AG10803 (cell line): Measurements from ENCODE around the gene GLCCI1.
A peak's percentile ranks its signal among the peaks of the same experiment; 100 is the strongest.
"Not testable (repeated sequence)": the region's sequence is repeated elsewhere in the genome, so short reads cannot be mapped to it uniquely, and the experiment has no call there.

ENCODE experiments used
- DNase-seq: peaks from one replicate; pipeline ENCODE4 v3.0.0; 2010; ENCODE audit warnings: low read depth
- H3K4me3 ChIP-seq: 2 replicates; pipeline ENCODE4 v1.5.1; 2011; ENCODE audit warnings: mild to moderate bottlenecking, low read length, control low read depth
- CTCF ChIP-seq: conservative IDR thresholded peaks from 2 replicates; pipeline ENCODE4 v1.5.1; 2011; ENCODE audit warnings: mild to moderate bottlenecking, low read length, control low read depth, inconsistent platforms

GLCCI1 gene

GRCh38 chr7:8092140-8092539 lies 123.5 kb downstream of the GLCCI1 start:
- TF ChIP-seq CTCF = no peak
- H3K4me3 ChIP-seq = no peak overlapping the region
- no peak for DNase-seq

- no peak for DNase-seq
- TF ChIP-seq CTCF = no peak
- H3K4me3 ChIP-seq = no peak overlapping the region
Observed at GRCh38 chr7:8094164-8095140, 125.9 kb downstream of the GLCCI1 start.

- DNase-seq, H3K4me3 ChIP-seq: not testable (repeated sequence)
Observed at GRCh38 chr7:8101292-8101691, 132.7 kb downstream of the GLCCI1 start.

GRCh38 chr7:8103282-8103681 lies 134.7 kb downstream of the GLCCI1 start:
- DNase-seq = no peak
- no peak for TF ChIP-seq CTCF
- no peak overlapping the region for H3K4me3 ChIP-seq

- no peak overlapping the region for H3K4me3 ChIP-seq
- no peak for DNase-seq
- TF ChIP-seq CTCF = no peak
Observed at GRCh38 chr7:8105449-8106095, 137.0 kb downstream of the GLCCI1 start.

- TF ChIP-seq CTCF = no peak
- no peak overlapping the region for H3K4me3 ChIP-seq
- DNase-seq = peak; percentile 31
Observed at GRCh38 chr7:8109196-8110022, 140.8 kb downstream of the GLCCI1 start.

- no peak for TF ChIP-seq CTCF
- H3K4me3 ChIP-seq = no peak overlapping the region
- no peak for DNase-seq
Observed at GRCh38 chr7:8111282-8111960, 142.8 kb downstream of the GLCCI1 start.
